Smooth muscle cell (in vitro differentiated cells): ENCODE results near the gene MRPL14. TPM values are rescaled to one million over a fixed set of nuclear protein-coding genes. Genes with fewer than 3 reads are reported as not detected.
A peak's percentile ranks its signal among the peaks of the same experiment; 100 is the strongest.

Experiments used
- DNase-seq: peaks from one replicate; lab custom pipeline; 2025; ENCODE audit not compliant: unreplicated experiment; lab: John Stamatoyannopoulos, UW
- H2AFZ ChIP-seq: fragments of 200-600 bp; sonication (generic); 2 replicates; pipeline ENCODE4 v1.6.0; 2016; ENCODE audit warnings: antibody characterized with exemption, low read depth, mild to moderate bottlenecking
- H3F3A ChIP-seq: fragments of 200-600 bp; sonication (generic); 2 replicates; pipeline ENCODE4 v1.6.0; 2017; ENCODE audit warnings: antibody characterized with exemption, low read depth
- H3K27ac ChIP-seq: fragments of 200-600 bp; sonication (generic); 2 replicates; pipeline ENCODE4 v1.5.1; 2016; ENCODE audit warnings: low read depth, mild to moderate bottlenecking
- H3K27me3 ChIP-seq: fragments of 200-600 bp; sonication (generic); 2 replicates; pipeline ENCODE4 v1.6.1; 2016; ENCODE audit warnings: low read depth, mild to moderate bottlenecking
- H3K36me3 ChIP-seq: fragments of 200-600 bp; sonication (generic); 2 replicates; pipeline ENCODE4 v1.5.1; 2016; ENCODE audit warnings: low read depth
- H3K4me1 ChIP-seq: fragments of 200-600 bp; sonication (generic); 2 replicates; pipeline ENCODE4 v1.5.1; 2016; ENCODE audit warnings: low read depth
- H3K4me2 ChIP-seq: fragments of 200-600 bp; sonication (generic); 2 replicates; pipeline ENCODE4 v1.6.0; 2016; ENCODE audit warnings: mild to moderate bottlenecking
- H3K4me3 ChIP-seq: fragments of 200-600 bp; sonication (generic); 2 replicates; pipeline ENCODE4 v1.5.1; 2016; ENCODE audit warnings: mild to moderate bottlenecking
- H3K79me2 ChIP-seq: fragments of 200-600 bp; sonication (generic); 2 replicates; pipeline ENCODE4 v1.6.0; 2016; ENCODE audit warnings: low read depth, mild to moderate bottlenecking
- H3K9ac ChIP-seq: fragments of 200-600 bp; sonication (generic); 2 replicates; pipeline ENCODE4 v1.6.0; 2016; ENCODE audit warnings: low read depth
- H3K9me3 ChIP-seq: fragments of 200-600 bp; sonication (generic); replicated peaks from 2 replicates; pipeline ENCODE4 v1.5.1; 2016; ENCODE audit warnings: low read depth
- H4K20me1 ChIP-seq: fragments of 200-600 bp; sonication (generic); 2 replicates; pipeline ENCODE4 v1.6.0; 2016; ENCODE audit warnings: low read depth
- CTCF ChIP-seq: fragments of 200-600 bp; sonication (generic); IDR thresholded peaks from 2 replicates; pipeline ENCODE4 v1.5.1; 2017; ENCODE audit warnings: borderline replicate concordance, mild to moderate bottlenecking, antibody characterized with exemption; ENCODE audit not compliant: insufficient read depth, poor library complexity, severe bottlenecking
- whole genome bisulfite sequencing: methylation state at CpG from one replicate; pipeline ENCODE4 v1.1.7; 2016; ENCODE audit warnings: low lambda C conversion rate; 5-methylcytosine and 5-hydroxymethylcytosine counted together
- polyA plus RNA-seq: library from polyadenylated mRNA; unstranded; fragments of >200 nt; fragmentation: Nextera tagmentation; extraction: Ambion mirVana; gene quantifications from 2 replicates; pipeline ENCODE4 v1.2.1, GENCODE V29; 2016
- total RNA-seq: library from RNA; depleted of rRNA; stranded (reverse); fragments of >200 nt; gene quantifications from 2 replicates; pipeline ENCODE4 v1.2.3, GENCODE V29; 2014

MRPL14 gene
- total and polyA plus RNA-seq, 2 experiments from 2014 or later: 53.4 to 97.9 TPM

DNA sequence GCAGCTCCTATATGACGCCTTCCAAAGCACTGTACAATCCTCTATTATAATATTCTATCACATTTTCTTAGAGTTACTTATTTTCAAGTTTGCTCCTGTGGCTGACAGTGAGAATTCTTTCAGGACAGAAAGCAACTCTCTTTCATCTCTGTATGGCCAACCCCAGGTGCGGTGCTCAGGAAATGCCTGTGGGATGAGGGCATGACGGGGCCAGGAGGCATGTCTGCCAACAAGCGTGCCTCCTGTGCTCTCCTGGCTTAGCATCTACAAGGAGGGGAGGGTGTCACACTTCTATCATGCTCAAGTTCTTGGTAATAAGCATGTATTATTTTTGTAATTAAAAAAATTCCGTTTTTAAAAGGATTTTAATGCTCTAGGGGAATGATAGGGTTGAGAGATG lies 11.4 kb downstream of the MRPL14 start:
- Histone ChIP-seq H3K9me3 (no peaks in the 10 kb centered on the region), H3K36me3 (no peaks in the 10 kb centered on the region), H3K27ac (peak overlapping the region; percentile 97), H3K4me2 (peak overlapping the region; percentile 78), H3F3A (peaks cover 18% of the 10 kb centered on the region), H2AFZ (no peak overlapping the region), H3K27me3 (no peaks in the 10 kb centered on the region), H4K20me1 (peaks cover 53% of the 10 kb centered on the region), H3K4me3 (no peak overlapping the region), H3K4me1 (peaks cover 18% of the 10 kb centered on the region), H3K9ac (peak overlapping the region; percentile 86), H3K79me2 (peaks cover 44% of the 10 kb centered on the region)
- WGBS: 76% methylated on average over 5 of the region's 5 CpGs
- no peak for DNase-seq
- no peak for TF ChIP-seq CTCF

DNA sequence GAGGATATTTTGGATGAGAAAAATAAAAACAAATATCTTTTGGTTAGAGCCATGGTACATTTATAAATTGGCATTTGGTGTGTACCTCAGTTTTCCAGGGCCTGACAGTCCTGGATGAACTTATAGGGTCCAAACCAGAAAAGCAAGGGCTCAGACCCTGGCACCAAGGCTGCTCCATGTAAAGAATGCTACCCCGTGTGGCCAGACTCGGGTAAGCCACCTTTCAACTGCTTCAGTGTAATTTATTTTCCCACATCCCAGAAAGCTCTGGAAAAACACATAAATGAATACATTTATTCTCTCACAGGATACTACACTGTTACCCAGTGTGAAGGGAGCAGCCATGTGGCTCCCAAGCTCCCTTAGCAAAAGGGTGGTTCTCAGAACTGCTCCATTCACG lies 13.8 kb downstream of the MRPL14 start:
- Histone ChIP-seq H3K4me3 (no peak overlapping the region), H3K4me1 (peaks cover 15% of the 10 kb centered on the region), H3K9me3 (no peaks in the 10 kb centered on the region), H4K20me1 (peaks cover 46% of the 10 kb centered on the region), H3K4me2 (no peak overlapping the region), H2AFZ (no peak overlapping the region), H3K79me2 (peaks cover 19% of the 10 kb centered on the region), H3K9ac (no peak overlapping the region), H3K27me3 (no peaks in the 10 kb centered on the region), H3K27ac (no peak overlapping the region), H3K36me3 (no peaks in the 10 kb centered on the region), H3F3A (peaks cover 17% of the 10 kb centered on the region)
- WGBS: 88% methylated on average over 3 of the region's 3 CpGs
- DNase-seq: no peak
- TF ChIP-seq CTCF: peak; percentile 22

GRCh38 chr6:44111434-44112417 lies 15.5 kb downstream of the MRPL14 start:
- peaks cover 4% of the 10 kb centered on the region for H3F3A ChIP-seq
- H3K4me1 ChIP-seq: peaks cover 8% of the 10 kb centered on the region
- H3K27me3 ChIP-seq: no peaks in the 10 kb centered on the region
- no peak for DNase-seq
- 84% methylated on average over 6 of the region's 6 CpGs for WGBS
- H3K27ac ChIP-seq: no peak overlapping the region
- H2AFZ ChIP-seq: no peak overlapping the region
- H3K9me3 ChIP-seq: no peaks in the 10 kb centered on the region
- no peak overlapping the region for H3K9ac ChIP-seq
- peaks cover 13% of the 10 kb centered on the region for H3K79me2 ChIP-seq
- H3K4me2 ChIP-seq: no peak overlapping the region
- peaks cover 44% of the 10 kb centered on the region for H4K20me1 ChIP-seq
- no peak overlapping the region for H3K4me3 ChIP-seq
- H3K36me3 ChIP-seq: no peaks in the 10 kb centered on the region
- no peak for TF ChIP-seq CTCF
